ENCODE data around the gene CDX2. TPM values are rescaled to one million over a fixed set of nuclear protein-coding genes. Genes with fewer than 3 reads are reported as not detected.
A peak's percentile ranks its signal among the peaks of the same experiment; 100 is the strongest.

CDX2 gene
- total RNA-seq, 1 donor from 2014 or later, result 11.3 TPM

- H3K4me1 Mint-ChIP-seq (ENCODE audit: unreplicated experiment), result no peaks in the 10 kb centered on the region
- H3K36me3 Mint-ChIP-seq, result peaks cover 3% of the 10 kb centered on the region
- DNase-seq (ENCODE audit: extremely low spot score, unreplicated experiment), result no peak
- no peak overlapping the region for H3K27ac Mint-ChIP-seq
- H3K9me3 Mint-ChIP-seq, result no peaks in the 10 kb centered on the region
- peak overlapping the region; percentile 34 for H3K4me3 Mint-ChIP-seq
- TF ChIP-seq, protein P1, sequence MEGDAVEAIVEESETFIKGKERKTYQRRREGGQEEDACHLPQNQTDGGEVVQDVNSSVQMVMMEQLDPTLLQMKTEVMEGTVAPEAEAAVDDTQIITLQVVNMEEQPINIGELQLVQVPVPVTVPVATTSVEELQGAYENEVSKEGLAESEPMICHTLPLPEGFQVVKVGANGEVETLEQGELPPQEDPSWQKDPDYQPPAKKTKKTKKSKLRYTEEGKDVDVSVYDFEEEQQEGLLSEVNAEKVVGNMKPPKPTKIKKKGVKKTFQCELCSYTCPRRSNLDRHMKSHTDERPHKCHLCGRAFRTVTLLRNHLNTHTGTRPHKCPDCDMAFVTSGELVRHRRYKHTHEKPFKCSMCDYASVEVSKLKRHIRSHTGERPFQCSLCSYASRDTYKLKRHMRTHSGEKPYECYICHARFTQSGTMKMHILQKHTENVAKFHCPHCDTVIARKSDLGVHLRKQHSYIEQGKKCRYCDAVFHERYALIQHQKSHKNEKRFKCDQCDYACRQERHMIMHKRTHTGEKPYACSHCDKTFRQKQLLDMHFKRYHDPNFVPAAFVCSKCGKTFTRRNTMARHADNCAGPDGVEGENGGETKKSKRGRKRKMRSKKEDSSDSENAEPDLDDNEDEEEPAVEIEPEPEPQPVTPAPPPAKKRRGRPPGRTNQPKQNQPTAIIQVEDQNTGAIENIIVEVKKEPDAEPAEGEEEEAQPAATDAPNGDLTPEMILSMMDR (conservative IDR thresholded peaks at IDR 0.05), result no peak
- peaks cover 98% of the 10 kb centered on the region for H3K27me3 Mint-ChIP-seq
These were observed 42.3 kb downstream of the CDX2 start for GRCh38 chr13:27926644-27927434.

GRCh38 chr13:27925220-27925991 lies 43.7 kb downstream of the CDX2 start:
- Mint-ChIP-seq H3K27ac (no peak overlapping the region), H3K9me3 (no peaks in the 10 kb centered on the region), H3K27me3 (peaks cover 94% of the 10 kb centered on the region), H3K36me3 (peaks cover 3% of the 10 kb centered on the region), H3K4me1 (ENCODE audit: unreplicated experiment) (peaks cover 4% of the 10 kb centered on the region), H3K4me3 (peak overlapping the region; percentile 34)
- TF ChIP-seq, protein P1 (conservative IDR thresholded peaks at IDR 0.05), result no peak
- no peak for DNase-seq (ENCODE audit: extremely low spot score, unreplicated experiment)

DNA sequence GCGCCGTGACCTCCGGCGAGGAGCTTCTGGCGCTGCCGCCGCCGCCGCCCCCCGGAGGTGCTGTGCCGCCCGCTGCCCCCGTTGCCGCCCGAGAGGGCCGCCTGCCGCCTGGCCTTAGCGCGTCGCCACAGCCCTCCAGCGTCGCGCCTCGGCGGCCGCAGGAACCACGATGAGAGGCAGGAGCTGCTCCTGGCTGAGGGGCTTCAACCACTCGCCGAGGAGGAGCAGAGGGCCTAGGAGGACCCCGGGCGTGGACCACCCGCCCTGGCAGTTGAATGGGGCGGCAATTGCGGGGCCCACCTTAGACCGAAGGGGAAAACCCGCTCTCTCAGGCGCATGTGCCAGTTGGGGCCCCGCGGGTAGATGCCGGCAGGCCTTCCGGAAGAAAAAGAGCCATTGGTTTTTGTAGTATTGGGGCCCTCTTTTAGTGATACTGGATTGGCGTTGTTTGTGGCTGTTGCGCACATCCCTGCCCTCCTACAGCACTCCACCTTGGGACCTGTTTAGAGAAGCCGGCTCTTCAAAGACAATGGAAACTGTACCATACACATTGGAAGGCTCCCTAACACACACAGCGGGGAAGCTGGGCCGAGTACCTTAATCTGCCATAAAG lies 44.5 kb downstream of the CDX2 start:
- Mint-ChIP-seq H3K36me3 (peaks cover 3% of the 10 kb centered on the region), H3K9me3 (no peaks in the 10 kb centered on the region), H3K4me3 (no peak overlapping the region), H3K27me3 (peaks cover 90% of the 10 kb centered on the region), H3K4me1 (ENCODE audit: unreplicated experiment) (peaks cover 4% of the 10 kb centered on the region), H3K27ac (no peak overlapping the region)
- TF ChIP-seq, protein P1 (conservative IDR thresholded peaks at IDR 0.05), result no peak
- no peak for DNase-seq (ENCODE audit: extremely low spot score, unreplicated experiment)

GRCh38 chr13:27923794-27924528 lies 45.2 kb downstream of the CDX2 start:
- TF ChIP-seq, protein P1 (conservative IDR thresholded peaks at IDR 0.05), result no peak
- peaks cover 90% of the 10 kb centered on the region for H3K27me3 Mint-ChIP-seq
- peak overlapping the region; percentile 84 for H3K4me3 Mint-ChIP-seq
- H3K27ac Mint-ChIP-seq, result peak overlapping the region; percentile 26
- H3K9me3 Mint-ChIP-seq, result no peaks in the 10 kb centered on the region
- no peak for DNase-seq (ENCODE audit: extremely low spot score, unreplicated experiment)
- peaks cover 4% of the 10 kb centered on the region for H3K4me1 Mint-ChIP-seq (ENCODE audit: unreplicated experiment)
- no peaks in the 10 kb centered on the region for H3K36me3 Mint-ChIP-seq

Data from type B pancreatic cell (in vitro differentiated cells).